HG03280 (cell line): ENCODE data around the gene MADCAM1.

Experiments used
- ATAC-seq: cut with Tn5 transposase; IDR thresholded peaks from one replicate; pipeline ENCODE4 v1.9.1; 2021; ENCODE audit warnings: mild to moderate bottlenecking, moderate library complexity; ENCODE audit not compliant: unreplicated experiment

MADCAM1 gene

DNA sequence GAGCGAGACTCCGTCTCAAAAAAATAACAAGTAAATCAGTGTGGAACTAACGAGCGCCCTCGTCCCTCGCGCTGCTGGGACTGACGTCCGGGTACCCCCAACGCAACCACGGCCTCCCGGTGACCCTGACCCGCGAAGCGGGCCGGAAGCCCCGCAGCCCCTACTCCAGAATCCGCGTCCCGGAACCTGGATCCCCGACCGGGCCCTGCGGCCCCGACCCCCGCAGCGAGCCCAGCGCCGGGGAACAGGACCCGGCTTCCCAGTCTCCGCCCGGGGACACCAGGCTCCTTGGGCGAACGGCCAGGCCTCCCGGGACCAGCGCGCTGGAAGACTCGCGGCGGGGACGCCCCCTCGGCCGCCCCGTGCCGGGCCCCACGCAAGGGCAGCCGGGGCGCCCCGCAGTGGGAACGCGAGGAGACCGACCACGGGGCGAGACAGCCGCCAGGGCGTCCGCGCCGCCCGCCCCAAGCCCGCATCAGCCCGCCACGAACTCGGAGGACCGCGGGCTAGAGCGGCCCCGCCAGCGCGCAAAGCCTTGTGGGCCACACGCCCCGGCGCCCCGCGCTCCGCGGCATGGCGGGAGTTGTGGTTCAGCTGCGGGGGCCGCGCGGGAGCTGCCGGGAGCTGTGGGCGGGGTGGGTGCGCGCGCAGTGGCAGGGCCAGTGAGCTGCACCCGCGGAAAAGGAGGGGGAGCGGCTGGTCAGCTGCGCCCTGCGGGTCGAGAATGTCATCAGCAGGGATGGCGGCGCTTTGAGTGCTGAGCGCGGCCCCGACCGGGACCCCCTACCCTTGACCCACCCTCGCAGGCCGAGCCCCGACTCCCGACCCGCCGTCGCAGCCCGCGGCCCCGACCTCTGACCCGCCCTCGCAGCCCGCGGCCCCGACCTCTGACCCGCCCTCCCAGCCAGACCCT, 7.5 kb upstream of the MADCAM1 start:
- ATAC-seq: peak; percentile 83

GRCh38 chr19:489418-490196, 6.7 kb upstream of the MADCAM1 start:
- ATAC-seq: no peak

DNA sequence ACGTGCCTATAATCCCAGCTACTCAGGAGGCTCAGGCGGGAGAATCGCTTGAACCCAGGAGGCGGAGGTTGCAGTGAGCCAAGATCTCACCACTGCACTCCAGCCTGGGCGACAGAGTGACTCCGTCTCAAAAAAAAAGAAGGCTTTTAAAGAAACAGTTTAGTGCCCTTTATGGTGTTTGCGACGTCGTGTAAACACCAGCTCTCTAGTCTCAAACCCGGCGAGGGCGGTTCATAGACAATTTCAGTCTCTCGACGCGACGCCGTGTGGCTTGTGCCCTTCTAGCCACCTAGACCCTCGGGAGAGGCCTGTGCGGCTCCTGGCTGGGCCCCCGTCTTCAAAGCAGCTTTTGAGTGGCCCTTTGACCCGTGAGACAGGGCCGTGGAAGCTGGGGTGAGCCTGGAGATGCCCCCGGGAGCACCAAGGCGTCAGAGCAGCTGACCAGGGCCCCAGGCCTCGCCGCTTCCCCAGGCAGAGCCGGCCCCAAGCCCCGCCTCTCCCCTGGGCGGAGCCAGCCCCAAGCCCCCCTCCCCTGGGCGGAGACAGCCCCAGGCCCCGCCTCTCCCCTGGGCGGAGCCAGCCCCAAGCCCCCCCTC, 5.0 kb upstream of the MADCAM1 start:
- ATAC-seq: no peak

DNA sequence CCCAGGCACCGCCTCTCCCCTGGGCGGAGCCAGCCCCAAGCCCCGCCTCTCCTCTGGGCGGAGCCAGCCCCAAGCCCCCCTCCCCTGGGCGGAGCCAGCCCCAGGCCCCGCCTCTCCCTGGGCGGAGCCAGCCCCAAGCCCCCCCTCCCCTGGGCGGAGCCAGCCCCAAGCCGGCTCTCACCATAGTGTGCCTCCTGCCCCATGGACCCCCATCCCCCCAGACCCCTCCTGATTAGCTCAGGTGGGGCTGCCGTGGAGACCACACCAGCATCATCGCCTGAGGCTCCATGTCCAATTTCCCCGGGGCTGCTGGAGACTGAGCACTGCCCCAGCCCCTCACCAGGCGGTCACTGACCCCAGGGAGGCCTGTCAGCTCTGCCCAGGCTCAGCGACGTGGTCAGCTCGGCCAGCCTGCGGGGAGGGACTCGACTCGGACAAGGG, 4.2 kb upstream of the MADCAM1 start:
- ATAC-seq: no peak

GRCh38 chr19:493391-494170, 2.7 kb upstream of the MADCAM1 start:
- ATAC-seq: no peak

- ATAC-seq: no peak
These were observed 1.9 kb upstream of the MADCAM1 start for GRCh38 chr19:494171-495080.

DNA sequence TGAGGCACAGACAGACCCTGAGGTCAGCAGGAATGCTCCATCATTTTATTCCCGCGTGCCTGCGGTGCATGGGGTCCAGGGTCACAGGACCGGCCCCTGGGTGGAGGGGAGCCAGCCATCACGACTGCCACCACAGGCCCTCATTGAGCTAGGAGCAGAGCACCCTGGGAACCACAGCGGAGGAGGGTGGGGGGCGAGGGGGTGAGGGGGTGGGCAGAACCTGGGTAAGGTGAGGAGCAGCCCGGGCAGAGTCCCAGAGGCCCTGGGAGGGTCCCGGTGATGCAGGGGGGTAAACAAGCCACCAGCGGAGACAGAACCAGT, 1.2 kb upstream of the MADCAM1 start:
- ATAC-seq: no peak

DNA sequence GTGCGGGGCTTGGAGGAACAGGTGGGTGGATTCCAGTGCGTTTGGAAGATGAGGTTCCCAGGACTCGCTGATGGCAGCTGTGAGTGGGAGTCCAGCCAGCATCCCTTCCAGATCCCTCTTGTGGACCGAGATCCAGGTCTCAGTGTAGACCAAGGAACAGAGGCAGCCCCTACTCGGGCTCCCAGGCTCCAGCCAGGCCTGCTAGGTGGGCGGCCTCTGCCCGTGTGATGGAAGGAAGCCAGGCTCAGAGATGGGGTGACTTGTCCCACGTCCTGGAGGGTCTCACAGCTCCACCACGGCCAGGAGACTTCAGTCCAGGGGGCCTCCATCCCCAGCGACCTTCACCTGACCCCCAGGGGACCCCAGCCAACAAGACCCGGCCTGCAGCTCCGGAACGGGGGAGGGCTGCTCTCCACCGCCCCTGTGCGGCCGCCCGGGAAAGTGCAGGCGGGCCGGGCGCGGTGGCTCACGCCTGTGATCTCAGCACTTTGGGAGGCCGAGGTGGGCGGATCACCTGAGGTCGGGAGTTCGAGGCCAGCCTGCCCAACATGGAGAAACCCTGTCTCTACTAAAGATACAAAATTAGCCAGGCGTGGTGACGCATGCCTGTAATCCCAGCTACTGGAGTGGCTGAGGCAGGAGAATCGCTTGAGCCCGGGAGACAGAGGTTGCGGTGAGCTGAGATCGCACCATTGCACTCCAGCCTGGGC, 729 bp upstream of the MADCAM1 start:
- no peak for ATAC-seq

DNA sequence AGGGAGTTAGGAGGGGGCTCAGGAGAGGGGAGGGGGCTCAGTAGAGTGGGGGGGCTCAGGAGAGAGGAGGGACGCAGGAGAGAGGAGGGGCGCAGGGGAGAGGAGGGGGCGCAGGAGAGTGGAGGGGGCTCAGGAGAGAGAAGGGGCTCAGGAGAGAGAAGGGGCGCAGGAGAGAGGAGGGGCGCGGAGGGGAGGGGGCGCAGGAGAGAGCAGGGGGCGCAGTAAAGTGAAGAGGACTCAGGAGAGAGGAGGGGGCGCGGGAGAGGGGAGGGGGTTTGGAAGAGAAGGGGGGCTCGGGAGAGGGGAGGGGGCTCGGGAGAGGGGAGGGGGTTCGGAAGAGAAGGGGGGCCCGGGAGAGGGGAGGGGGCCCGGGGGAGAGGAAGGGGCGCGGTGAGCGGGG, 700 bp downstream of the MADCAM1 start:
- ATAC-seq: no peak

DNA sequence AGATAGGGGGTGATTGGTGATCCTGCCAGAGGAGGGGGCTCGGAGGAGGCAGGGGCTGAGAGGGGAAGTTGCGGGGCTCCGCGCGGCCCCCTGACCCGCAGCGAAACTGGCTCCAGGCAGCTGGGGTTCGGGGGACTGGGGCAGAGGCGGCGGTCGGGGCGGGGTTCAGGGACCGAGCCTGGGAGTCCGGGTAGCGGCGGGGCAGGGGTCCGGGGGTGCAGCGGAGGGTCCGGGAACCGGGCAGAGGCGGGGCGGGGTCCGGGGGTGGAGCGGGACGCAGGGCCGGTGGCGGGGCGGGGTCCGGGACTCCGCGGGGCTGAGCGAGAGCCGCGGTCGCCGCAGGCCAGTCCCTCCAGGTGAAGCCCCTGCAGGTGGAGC, 1.2 kb downstream of the MADCAM1 start:
- ATAC-seq: no peak

- no peak for ATAC-seq
These were observed 1.7 kb downstream of the MADCAM1 start for GRCh38 chr19:497869-498510.

GRCh38 chr19:498511-498891, 2.2 kb downstream of the MADCAM1 start:
- ATAC-seq: no peak

- ATAC-seq: no peak
These were observed 2.8 kb downstream of the MADCAM1 start for GRCh38 chr19:498977-499623.

DNA sequence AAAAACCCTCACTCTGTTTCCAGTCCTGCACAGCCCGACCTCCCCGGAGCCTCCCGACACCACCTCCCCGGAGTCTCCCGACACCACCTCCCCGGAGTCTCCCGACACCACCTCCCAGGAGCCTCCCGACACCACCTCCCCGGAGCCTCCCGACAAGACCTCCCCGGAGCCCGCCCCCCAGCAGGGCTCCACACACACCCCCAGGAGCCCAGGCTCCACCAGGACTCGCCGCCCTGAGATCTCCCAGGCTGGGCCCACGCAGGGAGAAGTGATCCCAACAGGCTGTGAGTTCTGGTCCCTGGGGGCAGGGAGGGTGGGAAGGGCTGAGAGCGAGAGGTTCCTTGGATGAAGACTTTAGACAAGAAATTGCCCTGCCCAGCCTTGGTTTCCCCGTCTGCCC, 5.4 kb downstream of the MADCAM1 start:
- no peak for ATAC-seq

DNA sequence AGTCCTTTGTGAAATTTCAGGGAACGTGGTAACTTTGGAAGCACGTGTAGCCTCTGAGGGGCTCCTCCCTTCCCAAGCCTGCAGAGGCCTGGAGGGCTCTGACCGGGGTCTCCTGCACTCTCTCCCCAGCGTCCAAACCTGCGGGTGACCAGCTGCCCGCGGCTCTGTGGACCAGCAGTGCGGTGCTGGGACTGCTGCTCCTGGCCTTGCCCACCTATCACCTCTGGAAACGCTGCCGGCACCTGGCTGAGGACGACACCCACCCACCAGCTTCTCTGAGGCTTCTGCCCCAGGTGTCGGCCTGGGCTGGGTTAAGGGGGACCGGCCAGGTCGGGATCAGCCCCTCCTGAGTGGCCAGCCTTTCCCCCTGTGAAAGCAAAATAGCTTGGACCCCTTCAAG, 8.3 kb downstream of the MADCAM1 start:
- no peak for ATAC-seq

DNA sequence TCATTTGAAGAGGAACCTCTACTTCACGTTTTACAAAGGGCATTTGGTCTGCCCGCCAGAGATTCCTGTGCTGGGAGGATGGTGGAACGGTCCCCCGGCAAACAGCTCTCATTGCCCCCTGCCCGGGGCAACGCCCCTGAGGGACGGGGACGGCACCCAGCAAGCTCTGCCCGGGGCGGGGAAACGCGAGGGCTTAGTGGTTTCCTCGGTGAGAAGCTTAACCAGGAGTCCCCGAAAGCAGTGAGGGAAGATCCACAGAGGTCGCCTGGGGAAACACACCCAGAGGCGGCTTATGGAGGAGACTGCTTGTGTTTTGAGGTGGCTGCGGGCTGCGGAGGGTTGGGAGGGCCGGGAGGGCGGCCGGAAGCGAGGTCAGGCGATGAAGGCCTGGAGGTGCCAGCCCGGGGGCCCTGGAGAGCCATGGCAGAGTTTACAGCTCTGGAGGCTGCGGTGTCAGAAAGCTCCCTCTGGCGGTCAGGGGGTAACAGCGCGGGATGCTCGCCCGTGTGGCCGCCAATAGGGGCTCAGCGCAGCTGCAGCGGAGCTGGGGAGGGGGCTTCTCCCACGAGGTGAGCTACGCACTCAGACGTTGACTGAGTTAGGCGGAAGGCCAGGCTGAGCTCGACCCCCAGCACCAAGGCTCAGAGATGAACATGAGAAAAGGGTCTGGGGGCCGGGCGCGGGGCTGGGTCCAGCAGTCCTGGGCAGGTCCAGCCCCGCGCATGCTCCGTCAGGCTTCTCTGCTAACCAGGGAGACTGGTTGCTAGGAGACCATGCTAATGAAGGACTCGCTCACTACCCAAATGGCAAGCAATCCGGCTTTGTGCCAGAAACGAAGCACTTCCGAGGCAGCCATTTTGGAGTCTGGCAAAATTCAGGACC, 10.4 kb downstream of the MADCAM1 start:
- ATAC-seq: peak; percentile 65
